BLaER1 (cell line): ENCODE results near the gene ARHGEF12.

Experiments
- H3K27ac ChIP-seq: shearing (Covaris generic); formaldehyde crosslinking; 2 replicates; pipeline ENCODE4 v1.8.1; 2022
- H3K27me3 ChIP-seq: shearing (Covaris generic); formaldehyde crosslinking; 2 replicates; pipeline ENCODE4 v1.8.1; 2022
- H3K36me3 ChIP-seq: shearing (Covaris generic); formaldehyde crosslinking; 2 replicates; pipeline ENCODE4 v1.8.1; 2022
- H3K4me1 ChIP-seq: shearing (Covaris generic); formaldehyde crosslinking; 2 replicates; pipeline ENCODE4 v1.8.1; 2022
- H3K4me2 ChIP-seq: shearing (Covaris generic); formaldehyde crosslinking; 2 replicates; pipeline ENCODE4 v1.8.1; 2022
- H3K4me3 ChIP-seq: shearing (Covaris generic); formaldehyde crosslinking; 2 replicates; pipeline ENCODE4 v1.8.1; 2022
- H3K9ac ChIP-seq: shearing (Covaris generic); formaldehyde crosslinking; 2 replicates; pipeline ENCODE4 v1.8.1; 2022
- H3K9me3 ChIP-seq: shearing (Covaris generic); formaldehyde crosslinking; 2 replicates; pipeline ENCODE4 v1.8.1; 2022
- H4K20me1 ChIP-seq: shearing (Covaris generic); formaldehyde crosslinking; 2 replicates; pipeline ENCODE4 v1.8.1; 2022
- Cebpa-rat ChIP-seq: shearing (Covaris generic); IDR thresholded peaks from 2 replicates; pipeline ENCODE4 v1.8.1; 2022

The ARHGEF12 gene

DNA sequence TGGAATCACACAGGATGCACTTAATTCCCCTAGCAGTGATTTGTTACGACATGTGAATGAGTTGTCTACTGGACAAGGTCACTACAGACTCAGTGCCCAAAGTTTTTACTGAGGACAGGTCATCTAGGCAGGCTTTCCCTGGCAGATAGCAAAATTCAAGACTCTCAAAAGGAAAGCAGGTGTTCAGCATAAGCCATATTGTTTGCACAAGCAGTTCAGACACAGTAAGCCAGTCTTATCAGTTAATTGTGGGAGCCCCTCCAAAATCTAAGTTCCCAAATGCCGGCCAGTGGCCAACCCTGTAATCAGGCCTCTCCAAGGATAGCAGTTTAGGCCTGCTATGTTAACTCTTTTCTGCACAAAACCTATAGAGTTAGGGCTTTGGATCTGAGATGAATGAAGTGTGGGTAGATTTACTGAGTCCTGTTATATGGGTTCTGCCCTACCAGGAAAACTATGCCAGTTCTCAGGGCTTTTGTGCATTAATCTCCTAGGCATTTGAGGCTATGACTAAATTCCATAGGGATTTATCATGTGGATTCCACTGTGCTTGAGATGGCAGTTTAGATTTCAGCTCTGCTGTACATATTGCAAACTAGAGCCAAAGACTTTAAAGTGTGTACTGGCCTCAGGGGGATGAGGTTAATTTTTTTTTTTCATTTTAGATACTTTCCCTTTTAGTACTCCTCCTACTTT, 4.8 kb upstream of the ARHGEF12 start:
- H3K4me2 ChIP-seq, result no peak overlapping the region
- H3K4me1 ChIP-seq, result peaks cover 43% of the 10 kb centered on the region
- 0 out of 2 replicates have a peak overlapping the region, but pooled peaks have one; percentile 1 for H3K27ac ChIP-seq
- H4K20me1 ChIP-seq, result peaks cover 57% of the 10 kb centered on the region
- 0 out of 2 replicates have a peak, but pooled peaks cover under 1% of the 10 kb centered on the region for H3K27me3 ChIP-seq
- H3K4me3 ChIP-seq, result no peak overlapping the region
- TF ChIP-seq Cebpa-rat, result no peak
- no peaks in the 10 kb centered on the region for H3K9me3 ChIP-seq
- no peak overlapping the region for H3K9ac ChIP-seq
- H3K36me3 ChIP-seq, result peaks cover 55% of the 10 kb centered on the region

DNA sequence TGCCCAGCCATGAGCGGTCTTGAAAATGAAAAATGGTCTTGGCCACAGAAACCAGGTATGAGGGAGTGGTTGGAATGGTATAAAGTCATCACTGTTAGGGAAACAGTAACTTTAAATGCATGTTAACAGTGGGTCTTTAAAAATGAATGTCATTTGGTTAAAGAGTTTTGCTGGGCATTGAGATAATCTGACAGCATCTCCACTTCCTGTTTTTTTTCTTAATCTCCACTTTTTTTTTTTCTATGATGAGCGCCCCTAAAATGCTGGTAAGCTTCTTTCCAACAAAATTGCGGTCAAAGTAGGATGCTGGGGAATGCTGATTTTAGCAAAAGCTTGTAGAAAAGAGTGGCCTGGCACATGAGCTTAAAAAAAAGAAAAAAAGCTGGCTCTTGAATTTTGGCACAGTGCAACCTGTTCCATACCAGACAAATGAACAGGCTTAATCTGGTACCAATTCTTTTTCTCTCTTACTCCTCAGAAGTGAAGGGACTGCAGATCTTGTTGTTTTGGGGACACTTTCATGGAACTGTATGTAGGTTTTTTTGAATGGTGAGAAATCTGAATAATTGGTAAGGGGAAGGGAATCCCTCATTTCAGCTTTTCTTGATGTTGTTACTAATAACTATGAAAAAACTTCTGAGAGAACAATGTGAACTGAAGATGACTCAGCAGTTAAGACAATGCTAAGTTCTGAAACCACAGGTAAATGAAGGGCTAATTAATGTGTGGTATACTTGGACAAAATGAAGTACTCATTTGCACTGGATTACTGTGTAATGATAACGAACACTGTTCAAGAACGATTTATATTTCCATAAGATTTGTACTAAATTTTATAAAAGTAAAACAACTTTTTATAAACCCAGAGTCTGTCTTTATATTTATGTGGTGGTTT, 3.1 kb upstream of the ARHGEF12 start:
- TF ChIP-seq Cebpa-rat, result no peak
- Histone ChIP-seq H4K20me1 (peaks cover 73% of the 10 kb centered on the region), H3K36me3 (peaks cover 52% of the 10 kb centered on the region), H3K4me2 (no peak overlapping the region), H3K27ac (no peak overlapping the region), H3K9me3 (no peaks in the 10 kb centered on the region), H3K9ac (no peak overlapping the region), H3K4me3 (no peak overlapping the region), H3K27me3 (peaks cover 16% of the 10 kb centered on the region), H3K4me1 (peaks cover 42% of the 10 kb centered on the region)

DNA sequence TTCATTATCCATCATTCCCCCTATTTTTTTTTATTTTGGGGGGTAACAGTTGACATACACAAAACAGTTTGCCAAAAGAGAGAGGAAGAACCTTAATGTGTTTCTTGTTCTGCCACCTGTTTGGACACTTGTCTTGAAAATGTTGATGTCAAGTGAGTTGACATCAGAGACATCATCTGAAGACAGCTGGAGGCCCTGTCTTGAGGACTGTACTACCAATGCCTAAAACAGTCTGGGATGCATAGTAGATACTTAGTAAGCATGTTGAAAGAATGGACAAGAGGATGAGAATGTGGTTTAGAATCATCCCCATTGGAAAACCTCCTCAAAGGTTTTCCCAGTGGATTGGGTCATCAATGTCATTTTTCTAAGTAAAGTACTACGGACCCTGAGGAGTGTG, 2.4 kb upstream of the ARHGEF12 start:
- H3K9me3 ChIP-seq, result no peaks in the 10 kb centered on the region
- no peak overlapping the region for H3K4me3 ChIP-seq
- H3K36me3 ChIP-seq, result peaks cover 44% of the 10 kb centered on the region
- no peak for TF ChIP-seq Cebpa-rat
- H4K20me1 ChIP-seq, result peaks cover 75% of the 10 kb centered on the region
- H3K9ac ChIP-seq, result no peak overlapping the region
- H3K27me3 ChIP-seq, result peaks cover 24% of the 10 kb centered on the region
- peaks cover 42% of the 10 kb centered on the region for H3K4me1 ChIP-seq
- no peak overlapping the region for H3K27ac ChIP-seq
- H3K4me2 ChIP-seq, result no peak overlapping the region

DNA sequence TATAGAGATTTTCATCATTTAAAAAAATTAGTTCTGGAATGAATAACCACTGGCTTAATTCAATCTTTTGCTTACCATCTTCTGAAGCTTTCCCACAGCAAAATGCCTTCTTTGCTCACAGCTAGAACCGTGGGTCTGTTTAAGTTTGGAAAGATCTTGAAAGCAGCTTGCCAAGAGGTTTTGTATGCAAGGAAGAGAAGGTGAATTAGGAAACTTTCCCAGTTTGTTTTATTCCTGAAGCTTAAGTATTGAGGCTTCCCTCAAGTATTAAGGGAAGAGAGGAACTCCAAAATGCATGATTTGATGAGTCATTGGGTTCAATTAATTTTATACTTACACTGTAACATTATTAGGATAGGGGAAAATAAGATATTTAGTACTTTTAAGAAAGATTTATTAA, 1.9 kb upstream of the ARHGEF12 start:
- peaks cover 43% of the 10 kb centered on the region for H3K4me1 ChIP-seq
- no peaks in the 10 kb centered on the region for H3K9me3 ChIP-seq
- no peak overlapping the region for H3K4me2 ChIP-seq
- no peak overlapping the region for H3K9ac ChIP-seq
- no peak overlapping the region for H3K4me3 ChIP-seq
- no peak overlapping the region for H3K27ac ChIP-seq
- no peak for TF ChIP-seq Cebpa-rat
- peaks cover 79% of the 10 kb centered on the region for H4K20me1 ChIP-seq
- peaks cover 39% of the 10 kb centered on the region for H3K36me3 ChIP-seq
- H3K27me3 ChIP-seq, result peaks cover 29% of the 10 kb centered on the region

DNA sequence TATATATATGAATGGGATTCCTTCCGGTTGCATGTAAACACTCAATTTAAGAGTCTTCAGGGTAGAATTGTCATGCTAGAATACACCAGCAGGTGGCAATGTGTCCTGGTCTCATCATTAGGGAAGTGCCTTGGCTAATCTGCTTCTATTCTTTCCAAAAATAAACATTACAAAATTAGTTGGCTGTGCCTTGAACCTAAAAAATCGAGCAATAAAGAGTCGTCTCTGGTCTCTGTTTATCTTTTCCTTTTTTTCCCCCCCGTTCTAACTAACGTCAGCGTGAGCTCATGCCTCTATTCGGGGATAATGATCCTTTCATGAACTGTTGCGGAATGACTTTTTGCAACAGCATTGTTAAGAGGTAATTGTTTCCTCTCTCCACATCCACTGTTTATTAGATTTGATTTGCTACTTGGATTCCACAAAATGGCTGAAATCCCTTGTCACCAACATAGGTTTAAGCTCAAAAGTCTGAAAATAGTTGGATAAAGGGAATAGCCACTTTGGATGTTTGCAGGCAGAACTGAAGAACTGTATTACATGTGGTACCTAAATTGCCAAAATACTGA, 1.2 kb upstream of the ARHGEF12 start:
- H3K4me1 ChIP-seq, result peaks cover 41% of the 10 kb centered on the region
- TF ChIP-seq Cebpa-rat, result no peak
- H4K20me1 ChIP-seq, result peaks cover 81% of the 10 kb centered on the region
- peak overlapping the region; percentile 87; the same call in 1 of the 2 replicates for H3K9ac ChIP-seq
- peaks cover 32% of the 10 kb centered on the region for H3K36me3 ChIP-seq
- peaks cover 35% of the 10 kb centered on the region for H3K27me3 ChIP-seq
- peak overlapping the region; percentile 86 for H3K4me2 ChIP-seq
- no peaks in the 10 kb centered on the region for H3K9me3 ChIP-seq
- H3K4me3 ChIP-seq, result peak overlapping the region; percentile 90
- no peak overlapping the region for H3K27ac ChIP-seq

DNA sequence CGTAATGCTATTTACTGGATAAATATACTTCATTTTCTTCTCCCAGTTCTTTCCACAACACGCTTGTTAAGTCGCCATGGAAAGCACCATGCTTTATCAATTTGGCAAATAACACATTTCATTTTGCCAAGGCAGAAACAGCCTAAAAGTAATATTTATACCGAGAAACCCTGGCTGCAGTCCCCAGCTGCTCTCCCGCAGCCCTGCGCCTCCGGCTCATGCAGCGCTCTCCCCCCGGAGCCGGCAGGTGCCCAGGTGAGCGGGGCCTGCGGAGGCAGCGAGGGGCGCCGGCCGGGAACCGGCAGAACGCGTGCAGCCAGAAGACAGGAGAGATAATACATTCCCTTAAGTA, 681 bp upstream of the ARHGEF12 start:
- H3K4me3 ChIP-seq, result peak overlapping the region; percentile 90
- peaks cover 41% of the 10 kb centered on the region for H3K27me3 ChIP-seq
- peaks cover 35% of the 10 kb centered on the region for H3K4me1 ChIP-seq
- H3K4me2 ChIP-seq, result peak overlapping the region; percentile 86
- H3K27ac ChIP-seq, result peak overlapping the region; percentile 86
- peak overlapping the region; percentile 87 for H3K9ac ChIP-seq
- H3K9me3 ChIP-seq, result no peaks in the 10 kb centered on the region
- peaks cover 81% of the 10 kb centered on the region for H4K20me1 ChIP-seq
- TF ChIP-seq Cebpa-rat, result no peak
- H3K36me3 ChIP-seq, result peaks cover 27% of the 10 kb centered on the region

DNA sequence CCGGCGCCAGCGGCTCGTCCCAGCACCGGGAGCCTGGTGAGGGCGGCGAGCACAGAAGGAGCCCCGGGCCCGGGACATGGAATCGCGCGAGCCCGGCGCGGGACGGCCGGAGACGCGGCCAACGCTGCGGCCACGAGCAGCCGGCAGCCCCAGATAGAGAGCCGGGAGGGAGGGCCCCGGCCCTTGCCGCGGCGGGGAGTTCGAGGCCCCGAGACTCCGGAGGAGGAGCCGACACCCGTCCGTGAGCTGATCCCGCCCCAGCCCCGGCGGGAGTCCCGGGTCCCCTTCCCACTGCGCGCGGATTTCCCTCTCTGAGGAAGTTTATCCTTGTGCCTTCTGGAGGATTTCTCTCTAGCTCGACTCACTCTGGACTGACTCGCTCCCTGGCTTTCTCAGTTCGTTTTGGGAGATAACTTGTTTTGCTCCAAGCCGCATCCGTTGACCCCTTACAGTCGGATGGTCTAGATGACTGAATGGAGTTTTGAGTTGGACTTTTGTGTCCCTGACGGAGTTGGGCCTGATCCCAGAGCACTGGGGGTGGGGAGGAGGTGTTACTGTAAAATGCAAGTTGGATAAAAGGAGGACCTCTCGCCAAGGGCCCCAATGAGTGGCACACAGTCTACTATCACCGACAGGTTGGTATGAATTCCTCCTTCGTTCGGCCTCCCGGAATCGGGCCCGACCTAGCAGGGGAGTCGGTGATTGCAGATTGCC, 585 bp downstream of the ARHGEF12 start:
- H3K27ac ChIP-seq, result peak overlapping the region; percentile 86
- H4K20me1 ChIP-seq, result peaks cover 81% of the 10 kb centered on the region
- peaks cover 54% of the 10 kb centered on the region for H3K27me3 ChIP-seq
- peaks cover under 1% of the 10 kb centered on the region; the same call in 1 of the 2 replicates for H3K9me3 ChIP-seq
- H3K9ac ChIP-seq, result peak overlapping the region; percentile 87
- peaks cover 34% of the 10 kb centered on the region for H3K4me1 ChIP-seq
- H3K36me3 ChIP-seq, result peaks cover 14% of the 10 kb centered on the region; the same call in 1 of the 2 replicates
- TF ChIP-seq Cebpa-rat, result no peak
- H3K4me2 ChIP-seq, result peak overlapping the region; percentile 86
- peak overlapping the region; percentile 90 for H3K4me3 ChIP-seq

DNA sequence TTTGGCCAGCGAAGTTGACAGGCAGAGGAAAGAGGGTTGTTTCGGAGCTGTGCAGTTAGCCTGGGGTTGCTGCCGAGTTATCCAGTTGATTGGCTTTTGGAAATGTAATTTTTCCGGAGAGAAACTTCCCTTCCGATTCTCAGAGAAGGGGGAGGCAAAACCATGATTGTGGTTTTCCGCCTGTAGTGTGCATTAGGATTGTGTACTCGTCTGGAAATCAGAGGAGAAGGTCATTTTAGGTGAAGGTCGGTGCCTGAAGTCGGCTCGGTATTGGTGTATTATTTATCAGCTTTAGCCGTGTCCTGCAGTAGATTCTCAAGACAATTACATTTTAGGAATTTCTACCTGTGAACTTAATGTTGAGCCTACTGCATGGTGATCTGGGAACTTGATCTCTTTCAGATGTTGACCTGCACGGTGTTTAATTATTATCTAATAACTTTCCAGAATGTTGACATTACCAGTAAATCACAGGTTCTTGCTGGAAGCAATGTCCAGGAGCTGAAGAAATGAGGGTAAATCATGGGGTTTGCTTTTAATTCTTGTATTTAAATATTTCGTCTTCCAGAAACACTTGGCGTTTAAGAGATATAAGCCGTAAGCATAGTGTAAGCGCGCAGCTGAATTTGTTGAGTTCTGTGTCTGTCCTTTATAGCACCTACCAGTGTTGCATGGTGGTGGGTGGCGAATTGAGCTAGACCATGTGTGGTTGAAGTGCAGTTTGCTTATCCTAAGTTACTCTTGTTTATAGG, 1.3 kb downstream of the ARHGEF12 start:
- Histone ChIP-seq H3K9me3 (peaks cover 8% of the 10 kb centered on the region), H4K20me1 (peaks cover 81% of the 10 kb centered on the region), H3K4me3 (peak overlapping the region; percentile 90), H3K9ac (peak overlapping the region; percentile 87), H3K27ac (no peak overlapping the region), H3K4me1 (peaks cover 34% of the 10 kb centered on the region), H3K36me3 (0 out of 2 replicates have a peak, but pooled peaks cover 7% of the 10 kb centered on the region), H3K4me2 (peak overlapping the region; percentile 86), H3K27me3 (peaks cover 61% of the 10 kb centered on the region)
- no peak for TF ChIP-seq Cebpa-rat
